ENCODE measurements around the gene OR1L8.
"Not testable (repeated sequence)": the region's sequence is repeated elsewhere in the genome, so short reads cannot be mapped to it uniquely, and the experiment has no call there.

Gene OR1L8, protein sequence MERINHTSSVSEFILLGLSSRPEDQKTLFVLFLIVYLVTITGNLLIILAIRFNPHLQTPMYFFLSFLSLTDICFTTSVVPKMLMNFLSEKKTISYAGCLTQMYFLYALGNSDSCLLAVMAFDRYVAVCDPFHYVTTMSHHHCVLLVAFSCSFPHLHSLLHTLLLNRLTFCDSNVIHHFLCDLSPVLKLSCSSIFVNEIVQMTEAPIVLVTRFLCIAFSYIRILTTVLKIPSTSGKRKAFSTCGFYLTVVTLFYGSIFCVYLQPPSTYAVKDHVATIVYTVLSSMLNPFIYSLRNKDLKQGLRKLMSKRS

DNA sequence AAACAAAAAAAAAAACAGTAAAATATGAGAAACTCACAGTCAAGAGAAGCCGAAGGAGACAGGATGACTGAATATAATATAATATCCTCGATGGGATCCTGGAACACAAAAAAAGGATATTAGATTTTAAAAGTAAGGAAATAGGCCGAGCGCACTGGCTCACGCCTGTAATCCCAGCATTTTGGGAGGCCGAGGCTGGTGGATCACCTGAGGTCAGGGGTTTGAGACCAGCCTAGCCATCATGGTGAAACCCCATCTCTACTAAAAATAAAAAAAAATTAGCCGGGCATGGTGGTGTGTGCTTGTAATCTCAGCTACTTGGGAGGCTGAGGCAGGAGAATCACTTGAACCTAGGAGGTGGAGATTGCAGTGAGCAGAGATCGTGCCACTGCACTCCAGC is at the start of gene OR1L8:
Gene OR1L8 (minus strand): TSS at position 101 of the 400 bp plus-strand sequence. CDS start 14,907 bp downstream, outside the sequence.
- DNase-seq, H3K9me3 Mint-ChIP-seq: not testable (repeated sequence)

DNA sequence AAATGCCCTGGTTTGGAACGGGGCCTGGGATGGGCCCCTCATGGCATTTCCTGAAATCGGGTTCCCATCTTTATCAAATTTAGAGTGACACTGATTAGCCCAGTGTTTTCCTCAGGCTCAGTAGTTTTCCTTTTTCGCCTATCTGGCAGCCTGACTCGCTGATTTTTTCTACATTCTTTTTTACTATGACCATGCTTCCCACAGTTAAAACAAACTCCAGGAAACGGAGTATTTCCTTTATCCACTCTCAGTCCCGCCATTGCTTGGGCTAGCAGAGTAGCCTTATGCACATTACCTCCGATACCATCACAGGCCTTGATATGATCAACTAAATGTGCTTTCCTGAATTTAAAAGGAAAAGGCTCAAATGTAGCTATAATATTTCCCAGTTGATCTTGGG is 36.8 kb upstream of the OR1L8 start:
- DNase-seq (no peak), ATAC-seq (no peak)
- H3K9me3 Mint-ChIP-seq, result peaks cover 0 to 11% of the 10 kb centered on the region in 2 donors
- H3K27me3 Mint-ChIP-seq, result peaks cover 12% of the 10 kb centered on the region
- no peaks in the 10 kb centered on the region for H3K4me1 Mint-ChIP-seq
- H3K4me3 Mint-ChIP-seq, result no peak overlapping the region
- peak overlapping the region in 1 of 2 donors; percentile 16 for H3K27ac Mint-ChIP-seq

More for the DNA sequence above, at the start of gene OR1L8:
- not testable (repeated sequence) for ATAC-seq, H3K4me1 Mint-ChIP-seq, H3K27me3 Mint-ChIP-seq, H3K4me3 Mint-ChIP-seq, H3K27ac Mint-ChIP-seq

DNA sequence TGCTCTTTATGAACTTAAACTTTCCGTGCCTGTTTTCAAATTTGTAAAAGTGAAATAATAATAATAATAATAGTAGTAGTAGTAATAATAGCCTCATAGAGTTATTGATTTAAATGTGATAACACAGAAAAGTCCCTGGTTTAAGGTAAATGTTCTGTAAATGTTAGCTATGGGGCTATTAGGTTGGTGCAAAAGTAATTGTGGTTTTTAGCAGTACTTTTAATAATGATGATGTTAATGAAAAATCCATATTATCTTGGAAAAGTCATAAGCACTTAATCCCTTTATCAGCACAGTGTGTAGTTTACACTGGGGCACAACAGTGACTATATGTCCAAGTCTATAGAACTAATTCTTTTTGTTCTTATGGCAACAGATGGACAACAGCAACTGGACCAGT is 31.2 kb upstream of the OR1L8 start, which contains the start of gene OR1Q1:
Gene OR1Q1 (plus strand): TSS at position 377 of the 400 bp plus-strand sequence. CDS start 0 bp downstream, at position 377.
- ATAC-seq, result no peak
- Mint-ChIP-seq H3K27ac (peak within 1 kb of the TSS in 1 of 2 donors; percentile 90), H3K4me1 (no peaks in the 10 kb centered on the region)

DNA sequence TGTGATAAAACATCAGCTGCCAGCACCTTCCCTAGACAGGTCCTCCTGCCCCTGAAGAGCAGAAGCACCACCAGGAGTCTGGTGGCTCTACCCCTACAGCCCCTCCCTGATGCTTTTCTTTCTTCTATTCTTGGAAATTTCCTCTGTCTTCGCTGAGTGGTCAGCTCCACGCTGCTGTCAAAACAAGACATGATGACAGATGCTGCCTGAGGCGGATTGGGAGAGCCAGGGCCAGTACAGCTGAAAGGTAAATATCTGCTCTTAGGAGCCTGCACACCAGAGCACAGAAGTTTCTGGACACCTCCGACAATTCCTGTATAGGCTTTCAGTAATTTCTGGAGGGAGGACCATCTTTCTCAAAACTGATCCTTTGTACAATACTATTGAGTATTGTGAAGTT is 26.6 kb upstream of the OR1L8 start:
- no peak for DNase-seq
- H3K27ac Mint-ChIP-seq, result peak overlapping the region in 1 of 2 donors; percentile 27
- no peak overlapping the region for H3K4me3 Mint-ChIP-seq
- H3K27me3 Mint-ChIP-seq, result peaks cover 13% of the 10 kb centered on the region
- ATAC-seq, result no peak
- H3K9me3 Mint-ChIP-seq, result peaks cover 0 to 1% of the 10 kb centered on the region in 2 donors
- no peaks in the 10 kb centered on the region for H3K4me1 Mint-ChIP-seq

More for the DNA sequence above, 31.2 kb upstream of the OR1L8 start, which contains the start of gene OR1Q1:
- peaks cover 0 to 8% of the 10 kb centered on the region in 2 donors for H3K9me3 Mint-ChIP-seq
- H3K27me3 Mint-ChIP-seq, result peaks cover 13% of the 10 kb centered on the region
- no peak within 1 kb of the TSS for H3K4me3 Mint-ChIP-seq
- DNase-seq, result no peak

DNA sequence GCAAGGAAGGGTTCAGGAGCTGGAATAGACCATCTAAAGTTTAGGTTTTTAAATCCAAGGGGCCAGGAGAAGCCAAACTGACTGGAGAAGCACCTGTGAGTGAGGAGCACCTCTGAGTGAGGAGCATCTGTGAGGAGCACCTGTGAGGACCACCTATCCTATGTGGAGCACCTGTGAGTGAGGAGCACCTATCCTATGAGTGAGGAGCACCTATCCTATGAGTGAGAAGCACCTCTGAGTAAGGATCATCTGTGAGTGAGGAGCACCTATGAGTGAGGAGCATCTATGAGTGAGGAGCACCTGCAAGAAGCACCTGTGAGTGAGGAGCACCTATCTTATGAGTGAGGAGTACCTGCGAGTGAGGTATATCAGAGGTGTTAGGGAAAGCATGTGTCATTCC is 23.4 kb upstream of the OR1L8 start:
- DNase-seq (no peak), ATAC-seq (no peak)
- no peak overlapping the region for H3K27ac Mint-ChIP-seq

DNA sequence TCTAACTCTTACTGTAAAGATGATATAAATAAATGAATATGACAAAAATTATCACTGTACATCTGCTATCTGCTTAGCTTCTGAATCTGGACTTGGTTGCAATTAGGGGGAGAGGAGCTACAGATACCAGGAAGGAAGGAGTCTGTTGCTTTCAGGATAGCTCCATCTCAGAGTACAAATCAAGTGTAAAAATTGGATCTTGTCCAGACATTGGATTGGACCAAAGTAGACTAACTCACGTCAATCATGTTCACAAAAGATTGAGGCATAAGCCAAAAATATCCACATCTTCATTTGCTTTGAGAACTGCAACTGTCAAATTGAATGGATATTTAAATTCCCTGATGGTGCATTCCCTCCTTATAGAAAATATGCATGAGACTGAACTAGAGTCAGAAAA is 22.5 kb upstream of the OR1L8 start:
- no peak overlapping the region for H3K4me3 Mint-ChIP-seq
- H3K27ac Mint-ChIP-seq, result no peak overlapping the region
- H3K4me1 Mint-ChIP-seq, result no peaks in the 10 kb centered on the region
- H3K9me3 Mint-ChIP-seq, result peaks cover 3 to 13% of the 10 kb centered on the region in 2 donors
- ATAC-seq, result no peak
- peaks cover 15% of the 10 kb centered on the region for H3K27me3 Mint-ChIP-seq
- DNase-seq, result no peak

More for the DNA sequence above, 23.4 kb upstream of the OR1L8 start:
- Mint-ChIP-seq H3K4me1 (no peaks in the 10 kb centered on the region), H3K27me3 (peaks cover 20% of the 10 kb centered on the region), H3K4me3 (no peak overlapping the region), H3K9me3 (peaks cover 0 to 4% of the 10 kb centered on the region in 2 donors)

DNA sequence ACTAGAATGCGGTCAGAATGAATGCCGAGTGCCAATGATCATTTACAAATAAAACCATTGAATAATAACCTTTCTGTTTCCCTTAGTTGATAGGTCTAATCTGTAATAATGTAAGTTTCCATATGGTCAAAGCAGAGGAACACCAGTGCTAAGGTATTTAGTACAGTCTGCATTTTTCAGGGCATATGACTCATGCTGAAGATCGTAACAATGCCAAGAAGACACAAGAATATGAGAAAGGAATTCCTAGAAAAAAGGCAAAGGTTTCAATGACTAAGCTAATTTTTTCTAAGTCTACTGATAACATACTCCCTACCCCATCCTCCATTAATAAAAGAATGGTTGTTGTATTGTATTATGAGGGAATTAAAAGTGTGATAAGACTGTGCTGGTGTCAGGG is 2.8 kb downstream of the OR1L8 start:
- Mint-ChIP-seq H3K4me3 (no peak overlapping the region), H3K9me3 (peaks cover 0 to 5% of the 10 kb centered on the region in 2 donors), H3K27ac (no peak overlapping the region), H3K27me3 (peaks cover 5% of the 10 kb centered on the region), H3K4me1 (no peaks in the 10 kb centered on the region)
- ATAC-seq, result no peak
- DNase-seq, result no peak

DNA sequence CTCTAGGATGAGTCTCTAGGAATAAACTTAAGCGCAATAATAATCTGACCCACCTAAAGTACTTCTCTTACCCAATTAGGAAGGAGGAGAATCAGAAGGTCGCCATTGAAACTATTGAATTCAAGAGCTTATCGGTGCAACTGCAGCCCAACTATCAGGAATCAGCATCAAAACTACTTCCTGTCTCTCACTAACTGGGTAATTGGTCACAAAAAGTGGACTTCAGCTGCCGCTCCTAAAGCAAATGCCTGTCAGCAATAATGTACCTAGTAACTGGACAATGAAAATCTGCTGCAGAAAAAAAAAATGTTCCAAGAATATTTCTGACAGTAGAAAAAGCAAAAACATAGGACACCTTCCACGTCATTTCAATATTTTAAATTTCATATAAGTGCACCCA is 3.3 kb downstream of the OR1L8 start:
- DNase-seq (no peak), ATAC-seq (no peak)
- Mint-ChIP-seq H3K9me3 (peaks cover 0 to 5% of the 10 kb centered on the region in 2 donors), H3K27me3 (no peaks in the 10 kb centered on the region), H3K4me3 (no peak overlapping the region), H3K27ac (no peak overlapping the region), H3K4me1 (no peaks in the 10 kb centered on the region)

DNA sequence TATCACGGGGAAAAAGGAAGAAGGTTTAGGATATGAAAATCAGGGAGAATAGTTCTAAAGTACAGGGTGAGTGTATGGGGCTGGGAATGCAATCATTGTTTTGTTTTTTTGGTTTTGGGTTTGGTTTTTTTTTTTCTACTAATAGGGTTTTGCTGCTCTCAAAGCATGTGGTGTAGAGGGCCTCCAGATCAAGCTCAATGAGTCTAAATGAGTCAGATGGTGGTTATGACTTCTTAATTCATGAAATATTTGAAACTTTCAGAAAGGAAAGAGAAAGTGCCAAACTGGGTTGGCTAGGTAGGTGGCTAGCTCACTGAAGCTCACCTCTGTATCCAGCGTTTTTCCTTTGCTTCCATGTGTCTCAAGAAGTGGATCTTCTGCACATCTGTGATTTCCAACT is 10.7 kb downstream of the OR1L8 start:
- H3K4me1 Mint-ChIP-seq, result peaks cover 21% of the 10 kb centered on the region
- ATAC-seq, result peak; percentile 99

DNA sequence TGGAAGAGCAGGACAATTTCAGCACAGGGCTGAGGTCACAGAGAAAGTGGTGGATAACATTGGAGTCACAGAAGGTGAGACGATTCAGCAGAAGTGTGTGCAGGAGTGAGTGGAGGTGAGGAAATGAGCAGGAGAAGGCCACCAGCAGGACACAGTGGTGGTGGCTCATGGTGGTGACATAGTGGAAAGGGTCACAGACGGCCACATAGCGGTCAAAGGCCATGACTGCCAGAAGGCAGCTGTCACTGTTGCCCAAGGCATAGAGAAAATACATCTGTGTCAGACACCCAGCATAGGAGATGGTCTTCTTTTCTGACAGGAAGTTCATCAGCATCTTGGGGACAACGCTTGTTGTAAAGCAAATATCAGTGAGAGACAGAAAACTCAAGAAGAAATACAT is 15.3 kb downstream of the OR1L8 start:
- no peak overlapping the region for H3K27ac Mint-ChIP-seq
- no peak for ATAC-seq
- H3K4me1 Mint-ChIP-seq, result peaks cover 16% of the 10 kb centered on the region
- no peaks in the 10 kb centered on the region for H3K27me3 Mint-ChIP-seq
- H3K4me3 Mint-ChIP-seq, result no peak overlapping the region
- peaks cover 0 to 7% of the 10 kb centered on the region in 2 donors for H3K9me3 Mint-ChIP-seq
- no peak for DNase-seq

More for the DNA sequence above, 10.7 kb downstream of the OR1L8 start:
- peak in 1 of 2 donors; percentile 21 for DNase-seq
- H3K27me3 Mint-ChIP-seq, result no peaks in the 10 kb centered on the region
- no peak overlapping the region for H3K4me3 Mint-ChIP-seq
- H3K27ac Mint-ChIP-seq, result peak overlapping the region in 1 of 2 donors; percentile 81
- H3K9me3 Mint-ChIP-seq, result peaks cover 0 to 5% of the 10 kb centered on the region in 2 donors

DNA sequence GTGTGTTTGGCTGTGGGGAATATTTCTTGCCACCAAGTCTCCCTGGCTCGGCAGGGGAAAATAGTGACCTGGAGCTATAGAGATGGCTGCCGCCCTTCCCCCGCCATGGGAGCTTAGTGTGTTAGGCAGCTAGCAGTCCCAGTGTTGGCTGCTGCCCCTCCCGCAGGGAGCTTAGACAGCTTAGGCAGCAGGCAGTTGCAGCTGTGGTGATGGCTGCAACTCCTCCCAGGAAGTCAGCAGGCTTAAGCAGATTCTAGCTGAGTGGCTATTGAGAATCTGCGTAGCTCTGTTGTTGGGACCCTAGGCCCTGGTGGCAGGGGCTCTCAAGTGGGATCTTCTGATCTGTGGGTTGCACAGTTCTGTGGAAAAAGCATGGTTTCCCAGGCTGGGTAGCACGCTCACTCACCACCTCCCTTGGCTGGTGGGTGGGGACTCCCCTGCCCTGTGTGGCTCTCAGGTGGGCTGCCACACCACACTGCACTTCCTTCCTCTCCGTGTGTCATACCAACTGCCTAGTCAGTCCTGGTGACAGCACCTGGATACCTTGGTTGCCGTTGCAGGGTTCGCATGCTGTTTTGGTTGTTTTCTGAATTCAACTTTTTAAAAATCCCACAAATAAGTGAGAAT is 20.9 kb downstream of the OR1L8 start:
- Mint-ChIP-seq H3K27me3 (peaks cover 21% of the 10 kb centered on the region), H3K4me1 (peaks cover 16% of the 10 kb centered on the region), H3K4me3 (peak overlapping the region in 1 of 2 donors; percentile 23), H3K9me3 (peaks cover 4 to 32% of the 10 kb centered on the region in 2 donors), H3K27ac (no peak overlapping the region)
- DNase-seq (peak; percentile 30 to 59), ATAC-seq (peak; percentile 98)

DNA sequence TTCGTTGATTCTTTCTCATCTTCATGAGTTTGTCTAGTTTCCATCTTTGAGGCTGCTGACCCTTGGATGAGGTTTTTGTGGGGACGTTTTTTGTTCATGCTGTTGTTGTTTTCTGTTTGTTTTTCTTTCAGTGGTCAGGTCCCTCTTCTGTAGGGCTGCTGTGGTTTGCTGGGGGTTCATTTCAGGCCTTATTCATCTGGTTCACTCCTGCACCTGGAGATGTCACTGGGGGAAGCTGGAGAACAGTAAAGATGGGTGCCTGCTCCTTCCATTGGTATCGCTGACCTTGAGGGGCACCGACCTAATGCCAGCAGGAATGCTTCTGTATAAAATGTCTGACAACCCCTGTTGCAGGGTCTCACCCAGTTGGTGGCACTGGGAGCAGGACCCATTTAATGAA is 21.7 kb downstream of the OR1L8 start:
- no peak for ATAC-seq
- Mint-ChIP-seq H3K9me3 (peaks cover 4 to 32% of the 10 kb centered on the region in 2 donors), H3K4me1 (peaks cover 16% of the 10 kb centered on the region), H3K4me3 (no peak overlapping the region), H3K27ac (no peak overlapping the region), H3K27me3 (peaks cover 21% of the 10 kb centered on the region)
- no peak for DNase-seq

DNA sequence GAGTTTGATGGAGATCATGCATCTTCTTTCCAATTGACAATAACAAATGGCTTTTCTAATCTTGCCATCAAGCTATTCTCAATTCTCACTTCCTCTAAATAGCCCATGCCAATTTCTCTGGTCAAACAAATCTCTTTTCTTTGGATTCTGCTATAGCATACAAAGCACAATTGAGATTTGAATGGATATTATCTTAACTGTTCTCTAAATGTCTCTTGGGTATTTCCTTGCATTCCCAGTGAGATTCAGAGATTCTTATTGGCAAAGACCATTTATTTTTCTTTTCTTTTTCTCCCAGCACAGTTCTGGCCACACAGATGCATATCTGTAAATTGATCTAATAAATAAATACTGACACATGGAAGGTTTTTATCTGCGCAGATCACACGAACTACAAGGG is 30.4 kb downstream of the OR1L8 start, which contains the start of gene OR1N2:
Gene OR1N2 (plus strand): TSS at position 301 of the 400 bp plus-strand sequence. CDS start 100 bp downstream, outside the sequence.
- peaks cover 0 to 10% of the 10 kb centered on the region in 2 donors for H3K9me3 Mint-ChIP-seq
- H3K4me1 Mint-ChIP-seq, result no peaks in the 10 kb centered on the region
- H3K27ac Mint-ChIP-seq, result peak within 1 kb of the TSS; percentile 5 to 16
- ATAC-seq (no peak), DNase-seq (no peak)
- peaks cover 25% of the 10 kb centered on the region for H3K27me3 Mint-ChIP-seq
- H3K4me3 Mint-ChIP-seq, result no peak within 1 kb of the TSS

DNA sequence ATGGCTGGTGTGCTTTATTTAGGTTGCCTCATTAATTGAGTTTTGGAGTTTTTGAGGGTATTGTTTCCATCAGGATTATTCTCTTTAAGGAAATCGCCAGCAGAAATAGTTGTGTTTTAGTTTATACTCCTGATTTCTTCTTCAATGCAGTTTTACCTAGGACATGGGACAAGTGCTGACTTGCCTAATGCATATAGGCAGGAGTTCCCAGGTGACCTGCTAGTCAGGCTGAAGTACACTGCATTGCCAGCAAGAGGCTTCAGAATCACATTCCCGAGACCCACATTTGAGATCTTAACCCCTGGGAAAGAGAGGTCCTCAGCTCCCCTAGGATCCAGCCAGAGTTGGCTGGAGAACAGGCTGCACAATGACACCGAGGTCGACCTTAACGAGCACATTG is 31.8 kb downstream of the OR1L8 start:
- Mint-ChIP-seq H3K4me3 (no peak overlapping the region), H3K4me1 (no peaks in the 10 kb centered on the region), H3K27me3 (peaks cover 33% of the 10 kb centered on the region), H3K9me3 (peaks cover 0 to 10% of the 10 kb centered on the region in 2 donors), H3K27ac (no peak overlapping the region)
- DNase-seq (no peak), ATAC-seq (no peak)

DNA sequence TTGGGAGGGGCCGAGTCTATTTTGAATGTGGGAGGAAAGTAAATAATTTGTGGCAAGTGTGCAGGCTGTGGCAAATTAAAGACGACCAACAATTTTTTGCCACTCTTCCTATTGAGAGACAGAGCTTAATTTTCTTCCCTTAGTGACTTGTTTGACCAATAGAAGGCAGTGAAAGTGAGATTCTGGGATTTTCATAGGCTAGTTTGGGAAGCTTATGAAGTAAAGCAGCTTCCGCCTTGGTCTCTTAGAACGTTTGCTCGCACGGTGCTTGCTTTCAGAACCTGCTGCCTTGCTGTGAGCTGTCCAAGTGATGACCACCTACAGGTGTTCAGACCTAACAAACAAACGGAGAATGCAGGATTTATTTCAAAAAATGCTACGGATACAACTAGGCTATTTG is 37.0 kb downstream of the OR1L8 start:
- Mint-ChIP-seq H3K27ac (no peak overlapping the region), H3K4me3 (no peak overlapping the region), H3K4me1 (no peaks in the 10 kb centered on the region), H3K27me3 (peaks cover 25% of the 10 kb centered on the region), H3K9me3 (peaks cover 0 to 10% of the 10 kb centered on the region in 2 donors)
- no peak for ATAC-seq
- no peak for DNase-seq

DNA sequence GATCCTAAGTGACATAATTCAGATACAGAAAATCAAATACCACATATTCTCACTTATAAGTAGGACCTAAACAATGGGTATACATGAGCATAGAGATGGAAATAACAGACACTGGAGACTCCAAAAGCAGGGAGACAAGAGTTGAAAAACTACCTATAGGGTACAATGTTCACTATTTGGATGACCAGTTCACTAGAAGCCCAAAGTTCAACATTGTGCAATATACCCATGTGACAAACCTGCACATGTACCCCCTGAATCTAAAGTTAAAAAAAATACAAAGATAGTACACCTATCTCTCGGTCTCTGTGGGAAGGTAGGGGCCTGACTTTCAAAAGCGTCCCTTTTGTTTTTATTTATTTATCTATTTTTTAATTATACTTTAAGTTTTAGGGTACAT is 44.4 kb downstream of the OR1L8 start:
- H3K4me3 Mint-ChIP-seq, result no peak overlapping the region
- ATAC-seq, result no peak
- no peak overlapping the region for H3K27ac Mint-ChIP-seq
- peaks cover 8% of the 10 kb centered on the region for H3K27me3 Mint-ChIP-seq
- DNase-seq, result no peak
- H3K9me3 Mint-ChIP-seq, result peaks cover 7 to 8% of the 10 kb centered on the region in 2 donors
- no peaks in the 10 kb centered on the region for H3K4me1 Mint-ChIP-seq

Data from stimulated activated naive CD8-positive, alpha-beta T cell treated with anti-CD3 and anti-CD28 coated beads, Interleukin-15, amount 100 ng/mL, for 72 hours (primary cell).